ENCODE data around the gene GSK3A.

DNA sequence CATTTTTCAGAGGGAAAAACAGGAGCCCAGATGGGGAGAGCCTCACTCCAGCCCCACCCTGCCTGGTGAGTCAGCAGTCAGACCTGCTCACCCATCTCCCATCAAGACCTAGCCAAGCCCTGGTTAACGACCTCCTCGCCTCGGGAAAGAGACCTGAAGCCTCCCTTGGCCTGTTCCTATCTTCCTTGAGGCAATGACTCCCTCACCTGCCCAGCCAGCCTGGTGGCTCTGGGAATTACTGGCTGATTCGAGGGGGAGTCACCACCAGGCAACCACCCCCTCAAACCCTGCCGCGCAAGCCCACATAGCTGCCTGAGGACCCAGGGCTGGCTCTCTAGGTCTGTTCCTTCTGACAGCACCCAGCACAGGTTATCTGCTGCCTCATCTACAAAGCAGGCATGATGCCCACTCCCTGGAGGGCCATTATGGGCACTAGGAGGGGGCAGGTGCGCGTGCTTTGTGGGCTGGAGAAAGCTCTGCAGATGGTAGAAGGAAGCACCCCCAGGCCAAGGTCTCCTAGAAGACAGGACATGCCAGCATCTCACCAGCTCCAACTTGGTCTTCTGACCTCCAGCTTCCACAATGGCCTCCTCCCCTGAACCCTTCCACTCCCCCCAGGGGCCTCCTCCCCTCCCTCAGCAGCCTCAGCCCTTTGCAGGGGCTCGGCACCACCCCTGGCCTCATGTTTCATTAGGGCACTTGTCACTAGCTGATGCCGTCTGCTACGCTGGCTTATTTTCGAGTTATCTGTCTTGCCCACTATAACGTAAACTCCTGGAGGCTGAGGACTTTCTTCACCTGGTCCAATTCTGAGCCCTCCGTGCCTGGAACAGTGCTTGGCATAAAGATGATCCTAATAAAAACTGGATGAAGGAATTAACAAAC, 35.3 kb downstream of the GSK3A start:
- TF ChIP-seq, protein P1, sequence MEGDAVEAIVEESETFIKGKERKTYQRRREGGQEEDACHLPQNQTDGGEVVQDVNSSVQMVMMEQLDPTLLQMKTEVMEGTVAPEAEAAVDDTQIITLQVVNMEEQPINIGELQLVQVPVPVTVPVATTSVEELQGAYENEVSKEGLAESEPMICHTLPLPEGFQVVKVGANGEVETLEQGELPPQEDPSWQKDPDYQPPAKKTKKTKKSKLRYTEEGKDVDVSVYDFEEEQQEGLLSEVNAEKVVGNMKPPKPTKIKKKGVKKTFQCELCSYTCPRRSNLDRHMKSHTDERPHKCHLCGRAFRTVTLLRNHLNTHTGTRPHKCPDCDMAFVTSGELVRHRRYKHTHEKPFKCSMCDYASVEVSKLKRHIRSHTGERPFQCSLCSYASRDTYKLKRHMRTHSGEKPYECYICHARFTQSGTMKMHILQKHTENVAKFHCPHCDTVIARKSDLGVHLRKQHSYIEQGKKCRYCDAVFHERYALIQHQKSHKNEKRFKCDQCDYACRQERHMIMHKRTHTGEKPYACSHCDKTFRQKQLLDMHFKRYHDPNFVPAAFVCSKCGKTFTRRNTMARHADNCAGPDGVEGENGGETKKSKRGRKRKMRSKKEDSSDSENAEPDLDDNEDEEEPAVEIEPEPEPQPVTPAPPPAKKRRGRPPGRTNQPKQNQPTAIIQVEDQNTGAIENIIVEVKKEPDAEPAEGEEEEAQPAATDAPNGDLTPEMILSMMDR (IDR thresholded peaks at IDR 0.05; ENCODE audit: low read depth, low read length): no peak
- TF ChIP-seq EZH2phosphoT487 (IDR thresholded peaks at IDR 0.05; ENCODE audit: low read depth): no peak
